ENCODE results near the gene MSI2. TPM values are rescaled to one million over a fixed set of nuclear protein-coding genes. Genes with fewer than 3 reads are reported as not detected.

Gene MSI2
- total RNA-seq, 2 donors from 2014 or later, result 53.1 to 74.0 TPM

DNA sequence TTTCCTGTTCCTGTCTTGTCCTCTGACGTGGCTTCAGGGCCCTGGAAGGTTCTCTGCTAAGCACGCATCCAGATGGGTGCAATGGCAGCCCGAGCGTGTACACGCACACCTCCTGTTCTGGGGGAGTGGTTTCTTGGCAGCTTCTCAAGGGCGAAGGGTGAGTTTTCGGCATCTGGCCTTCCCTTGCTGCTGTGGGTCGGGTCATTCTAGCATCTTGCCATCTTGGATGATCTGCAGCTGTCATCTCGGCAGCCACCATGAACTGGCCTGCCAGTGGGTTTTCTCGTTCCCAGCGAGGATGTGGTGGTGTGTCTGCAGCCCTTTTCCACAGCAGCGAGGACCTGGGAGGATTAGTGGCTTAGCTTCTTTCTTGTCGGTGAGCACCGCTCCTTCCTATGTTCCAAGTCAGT, 10.6 kb downstream of the MSI2 start:
- Histone ChIP-seq H3K36me3 (no peaks in the 10 kb centered on the region), H3K4me3 (no peak overlapping the region), H3K4me1 (replicated peaks) (no peaks in the 10 kb centered on the region), H3K27ac (no peak overlapping the region), H3K27me3 (replicated peaks; ENCODE audit: insufficient read depth) (no peaks in the 10 kb centered on the region), H3K9me3 (no peaks in the 10 kb centered on the region)
- 83% methylated on average over 14 of the region's 14 CpGs for WGBS
- TF ChIP-seq, protein P1, sequence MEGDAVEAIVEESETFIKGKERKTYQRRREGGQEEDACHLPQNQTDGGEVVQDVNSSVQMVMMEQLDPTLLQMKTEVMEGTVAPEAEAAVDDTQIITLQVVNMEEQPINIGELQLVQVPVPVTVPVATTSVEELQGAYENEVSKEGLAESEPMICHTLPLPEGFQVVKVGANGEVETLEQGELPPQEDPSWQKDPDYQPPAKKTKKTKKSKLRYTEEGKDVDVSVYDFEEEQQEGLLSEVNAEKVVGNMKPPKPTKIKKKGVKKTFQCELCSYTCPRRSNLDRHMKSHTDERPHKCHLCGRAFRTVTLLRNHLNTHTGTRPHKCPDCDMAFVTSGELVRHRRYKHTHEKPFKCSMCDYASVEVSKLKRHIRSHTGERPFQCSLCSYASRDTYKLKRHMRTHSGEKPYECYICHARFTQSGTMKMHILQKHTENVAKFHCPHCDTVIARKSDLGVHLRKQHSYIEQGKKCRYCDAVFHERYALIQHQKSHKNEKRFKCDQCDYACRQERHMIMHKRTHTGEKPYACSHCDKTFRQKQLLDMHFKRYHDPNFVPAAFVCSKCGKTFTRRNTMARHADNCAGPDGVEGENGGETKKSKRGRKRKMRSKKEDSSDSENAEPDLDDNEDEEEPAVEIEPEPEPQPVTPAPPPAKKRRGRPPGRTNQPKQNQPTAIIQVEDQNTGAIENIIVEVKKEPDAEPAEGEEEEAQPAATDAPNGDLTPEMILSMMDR (IDR thresholded peaks at IDR 0.05), result no peak
- TF ChIP-seq POLR2AphosphoS5 (IDR thresholded peaks at IDR 0.05), result no peak
- no peak for TF ChIP-seq POLR2A (IDR thresholded peaks at IDR 0.05)
- intact Hi-C loops (cut with DNase I), result no loop called here
- DNase-seq (ENCODE audit: low spot score), result no peak

DNA sequence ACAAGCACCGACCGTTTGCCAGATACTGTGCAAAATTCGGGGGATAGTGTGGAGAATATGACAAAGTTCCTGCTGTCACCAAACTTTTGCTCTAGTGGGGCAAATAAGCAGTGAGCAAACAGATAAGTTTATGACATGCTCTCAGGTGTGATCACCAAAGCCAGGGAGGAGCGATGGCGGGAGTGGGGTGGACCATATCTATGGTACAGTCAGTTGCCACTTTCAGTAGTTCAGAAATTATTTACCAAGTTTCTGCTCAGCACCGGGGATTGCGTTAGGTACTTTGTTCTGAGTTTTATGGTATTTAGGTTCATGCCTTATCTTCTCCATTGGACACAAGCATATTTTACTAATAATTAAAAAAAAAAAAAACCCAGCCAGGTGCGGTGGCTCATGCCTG, 11.9 kb downstream of the MSI2 start:
- intact Hi-C loops (cut with DNase I), result no loop called here
- DNase-seq (ENCODE audit: low spot score), result no peak
- no peaks in the 10 kb centered on the region for H3K36me3 ChIP-seq
- H3K9me3 ChIP-seq, result no peaks in the 10 kb centered on the region
- 78% methylated on average over 8 of the region's 8 CpGs for WGBS
- H3K27ac ChIP-seq, result no peak overlapping the region
- TF ChIP-seq POLR2A (IDR thresholded peaks at IDR 0.05) (no peak), POLR2AphosphoS5 (IDR thresholded peaks at IDR 0.05) (no peak)
- TF ChIP-seq, protein P1 (IDR thresholded peaks at IDR 0.05), result no peak
- H3K4me3 ChIP-seq, result no peak overlapping the region
- peaks cover 4% of the 10 kb centered on the region for H3K4me1 ChIP-seq (replicated peaks)
- H3K27me3 ChIP-seq (replicated peaks; ENCODE audit: insufficient read depth), result no peaks in the 10 kb centered on the region

DNA sequence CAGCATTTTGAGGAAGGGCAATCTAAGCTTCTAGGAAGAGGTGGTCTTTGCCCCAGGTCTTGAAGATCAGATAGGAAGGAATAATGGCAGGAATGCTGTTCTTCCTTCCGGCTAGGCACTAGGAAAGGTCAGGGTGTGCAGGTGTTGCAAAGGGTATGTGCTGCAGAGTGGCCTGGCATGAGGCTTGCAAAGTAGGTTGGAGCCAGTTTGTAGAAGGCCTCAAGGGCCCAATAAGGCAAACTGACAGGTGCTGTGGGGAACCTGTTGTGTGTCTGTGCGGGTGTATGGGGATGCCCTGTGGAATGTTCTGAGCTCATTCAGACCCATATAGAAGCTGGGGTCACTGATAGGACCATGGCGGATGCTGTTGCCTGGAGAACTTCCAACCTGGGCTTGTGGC, 12.7 kb downstream of the MSI2 start:
- Histone ChIP-seq H3K36me3 (no peaks in the 10 kb centered on the region), H3K4me3 (no peak overlapping the region), H3K27ac (no peak overlapping the region), H3K9me3 (no peaks in the 10 kb centered on the region), H3K27me3 (replicated peaks; ENCODE audit: insufficient read depth) (no peaks in the 10 kb centered on the region), H3K4me1 (replicated peaks) (peaks cover 8% of the 10 kb centered on the region)
- intact Hi-C loops (cut with DNase I), result no loop called here
- TF ChIP-seq, protein P1 (IDR thresholded peaks at IDR 0.05), result no peak
- TF ChIP-seq POLR2AphosphoS5 (IDR thresholded peaks at IDR 0.05) (no peak), POLR2A (IDR thresholded peaks at IDR 0.05) (no peak)
- no peak for DNase-seq (ENCODE audit: low spot score)
- WGBS, result 93% methylated on average over 3 of the region's 3 CpGs

DNA sequence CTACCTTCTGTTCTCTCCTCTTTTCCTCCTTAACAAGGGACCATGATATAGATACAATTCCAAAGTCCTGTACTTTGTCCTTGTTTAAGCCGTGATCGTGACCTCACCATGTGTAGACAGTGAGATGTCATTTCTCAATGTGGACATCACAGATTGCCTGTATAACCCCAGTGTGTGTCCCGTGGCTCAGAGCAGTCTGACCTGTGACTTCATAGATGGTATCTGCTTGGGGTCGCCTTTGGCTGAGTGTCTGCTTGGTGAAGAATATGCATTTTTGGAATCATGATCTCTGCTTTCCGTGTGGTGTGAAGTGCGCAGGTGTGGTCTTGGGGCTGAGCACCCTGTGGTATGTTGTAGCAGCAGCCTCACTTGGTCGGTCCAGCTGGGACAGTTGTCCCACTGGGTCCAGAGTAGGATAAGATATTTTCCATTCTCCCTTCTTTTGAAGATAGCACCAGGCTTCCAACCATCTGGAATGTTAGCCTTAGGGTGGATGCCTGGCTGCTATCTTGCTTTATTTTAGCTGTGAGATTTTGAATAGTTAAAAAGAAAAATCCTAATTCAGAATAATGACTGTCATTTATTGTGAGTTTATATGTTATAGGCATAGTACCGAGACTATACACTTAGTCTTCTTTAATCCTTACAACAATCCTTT, 13.4 kb downstream of the MSI2 start:
- DNase-seq (ENCODE audit: low spot score), result no peak
- intact Hi-C loops (cut with DNase I), result no loop called here
- H3K27me3 ChIP-seq (replicated peaks; ENCODE audit: insufficient read depth), result no peaks in the 10 kb centered on the region
- 82% methylated on average over 8 of the region's 8 CpGs for WGBS
- TF ChIP-seq POLR2AphosphoS5 (IDR thresholded peaks at IDR 0.05) (no peak), POLR2A (IDR thresholded peaks at IDR 0.05) (no peak)
- TF ChIP-seq, protein P1 (IDR thresholded peaks at IDR 0.05), result no peak
- no peak overlapping the region for H3K4me3 ChIP-seq
- no peaks in the 10 kb centered on the region for H3K9me3 ChIP-seq
- H3K27ac ChIP-seq, result no peak overlapping the region
- peaks cover 8% of the 10 kb centered on the region for H3K4me1 ChIP-seq (replicated peaks)
- no peaks in the 10 kb centered on the region for H3K36me3 ChIP-seq

DNA sequence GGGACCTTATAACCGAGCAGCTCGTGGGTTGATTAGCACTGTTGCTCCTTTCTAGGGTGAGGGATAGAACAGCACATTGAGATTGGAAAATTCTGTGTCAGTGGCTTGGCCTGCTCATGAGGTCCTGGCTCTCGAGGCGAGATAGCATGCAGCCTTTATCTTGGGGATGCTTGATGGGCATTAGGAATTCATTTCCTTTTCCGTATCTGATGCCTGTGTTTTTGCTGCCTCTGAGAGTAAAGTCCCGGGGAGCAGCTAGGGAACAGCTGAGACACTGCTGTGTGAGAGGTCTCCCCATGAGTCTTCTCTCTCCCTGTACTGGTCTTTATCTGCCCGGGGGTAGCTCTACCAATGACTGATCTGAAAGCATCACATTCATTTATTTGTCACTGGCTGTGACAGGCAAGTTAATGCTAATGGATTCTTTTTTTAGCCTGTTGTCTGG, 14.5 kb downstream of the MSI2 start:
- 63% methylated on average over 7 of the region's 7 CpGs for WGBS

More for the DNA sequence above, 14.5 kb downstream of the MSI2 start:
- Histone ChIP-seq H3K27me3 (replicated peaks; ENCODE audit: insufficient read depth) (no peaks in the 10 kb centered on the region), H3K4me1 (replicated peaks) (peaks cover 8% of the 10 kb centered on the region), H3K36me3 (no peaks in the 10 kb centered on the region), H3K4me3 (no peak overlapping the region), H3K27ac (no peak overlapping the region), H3K9me3 (no peaks in the 10 kb centered on the region)
- intact Hi-C loops (cut with DNase I), result no loop called here
- no peak for DNase-seq (ENCODE audit: low spot score)
- TF ChIP-seq POLR2A (IDR thresholded peaks at IDR 0.05), result no peak
